WTC11 (cell line): ENCODE results near the gene BASP1. TPM values are rescaled to one million over a fixed set of nuclear protein-coding genes. Genes with fewer than 3 reads are reported as not detected.

Experiments used
- ATAC-seq: fragments of 200-7000 bp; cut with Tn5 transposase; 2 replicates; pipeline ENCODE4 v1.10.0; 2021; ENCODE audit warnings: mild to moderate bottlenecking, moderate library complexity
- CTCF ChIA-PET: fragments of 300-600 bp; sonication (Branson Sonifier 250); formaldehyde crosslinking; loops from one replicate; lab custom pipeline; 2021; ENCODE audit warnings: antibody characterized with exemption; lab: Charles Lee
- POLR2A ChIA-PET: fragments of 350-600 bp; sonication (Branson Sonifier 250); formaldehyde crosslinking; loops from one replicate; lab custom pipeline; 2021; ENCODE audit warnings: antibody characterized with exemption; lab: Charles Lee
- DNase-seq: peaks from one replicate; pipeline ENCODE4 v3.0.0; 2021; ENCODE audit warnings: low spot score
- H3K27ac Mint-ChIP-seq: 2 replicates; pipeline ENCODE4 v1.8.0; 2021; ENCODE audit warnings: mixed read lengths
- H3K27me3 Mint-ChIP-seq: 2 replicates; pipeline ENCODE4 v1.8.0; 2021; ENCODE audit warnings: low read depth, mild to moderate bottlenecking, moderate library complexity, mixed read lengths
- H3K36me3 Mint-ChIP-seq: 2 replicates; pipeline ENCODE4 v1.8.0; 2021; ENCODE audit warnings: mixed read lengths
- H3K4me1 Mint-ChIP-seq: 2 replicates; pipeline ENCODE4 v1.8.0; 2022; ENCODE audit warnings: mixed read lengths
- H3K4me3 Mint-ChIP-seq: 2 replicates; pipeline ENCODE4 v1.8.0; 2021; ENCODE audit warnings: mild to moderate bottlenecking, moderate library complexity, mixed read lengths
- H3K9me3 Mint-ChIP-seq: 2 replicates; pipeline ENCODE4 v1.8.0; 2021; ENCODE audit warnings: mixed read lengths
- AR ChIP-seq: fragments of 250-450 bp; sonication (Bioruptor Pico); IDR thresholded peaks from 2 replicates; pipeline ENCODE4 v1.9.0; 2021; ENCODE audit warnings: mild to moderate bottlenecking
- E2F1 ChIP-seq: sonication (generic); formaldehyde crosslinking; IDR thresholded peaks from 2 replicates; pipeline ENCODE4 v1.8.0; 2022; ENCODE audit warnings: mild to moderate bottlenecking, missing genetic modification reagents
- EMX1 ChIP-seq: fragments of 250-450 bp; sonication (Bioruptor Pico); IDR thresholded peaks from 2 replicates; pipeline ENCODE4 v1.8.0; 2021; ENCODE audit warnings: mild to moderate bottlenecking
- ERG ChIP-seq: fragments of 250-450 bp; sonication (Bioruptor Pico); IDR thresholded peaks from 2 replicates; pipeline ENCODE4 v1.8.0; 2021; ENCODE audit warnings: mild to moderate bottlenecking
- FOXP4 ChIP-seq: sonication (generic); formaldehyde crosslinking; IDR thresholded peaks from 2 replicates; pipeline ENCODE4 v1.8.0; 2022; ENCODE audit warnings: mild to moderate bottlenecking, missing genetic modification reagents
- GABPB1 ChIP-seq: sonication (generic); formaldehyde crosslinking; IDR thresholded peaks from 2 replicates; pipeline ENCODE4 v1.8.1; 2023; ENCODE audit warnings: mild to moderate bottlenecking, missing genetic modification reagents
- JUN ChIP-seq: sonication (generic); formaldehyde crosslinking; IDR thresholded peaks from 2 replicates; pipeline ENCODE4 v1.8.0; 2023; ENCODE audit warnings: mild to moderate bottlenecking, missing genetic modification reagents
- MLX ChIP-seq: sonication (generic); formaldehyde crosslinking; IDR thresholded peaks from 2 replicates; pipeline ENCODE4 v1.8.1; 2023; ENCODE audit warnings: mild to moderate bottlenecking, missing genetic modification reagents, moderate library complexity
- MXD4 ChIP-seq: fragments of 250-450 bp; sonication (Bioruptor Pico); IDR thresholded peaks from 2 replicates; pipeline ENCODE4 v1.8.0; 2021; ENCODE audit warnings: mild to moderate bottlenecking, moderate library complexity, borderline replicate concordance
- NFE2L1 ChIP-seq: sonication (generic); formaldehyde crosslinking; IDR thresholded peaks from 2 replicates; pipeline ENCODE4 v1.8.1; 2023; ENCODE audit warnings: missing genetic modification reagents
- RELA ChIP-seq: sonication (generic); formaldehyde crosslinking; IDR thresholded peaks from 2 replicates; pipeline ENCODE4 v1.8.1; 2022; ENCODE audit warnings: missing genetic modification reagents, mild to moderate bottlenecking, borderline replicate concordance
- RORB ChIP-seq: fragments of 250-450 bp; sonication (Bioruptor Pico); IDR thresholded peaks from 2 replicates; pipeline ENCODE4 v1.9.0; 2021; ENCODE audit warnings: mild to moderate bottlenecking
- SP1 ChIP-seq: sonication (generic); formaldehyde crosslinking; conservative IDR thresholded peaks from 2 replicates; pipeline ENCODE4 v1.8.1; 2022; ENCODE audit warnings: missing genetic modification reagents
- TP53 ChIP-seq: sonication (generic); formaldehyde crosslinking; IDR thresholded peaks from 2 replicates; pipeline ENCODE4 v1.8.1; 2023; ENCODE audit warnings: mild to moderate bottlenecking, missing genetic modification reagents
- ZNF232 ChIP-seq: sonication (generic); formaldehyde crosslinking; IDR thresholded peaks from 2 replicates; pipeline ENCODE4 v1.8.0; 2022; ENCODE audit warnings: mild to moderate bottlenecking, missing genetic modification reagents
- ZNF281 ChIP-seq: sonication (generic); formaldehyde crosslinking; IDR thresholded peaks from 2 replicates; pipeline ENCODE4 v1.8.0; 2023; ENCODE audit warnings: mild to moderate bottlenecking, missing genetic modification reagents
- ZNF317 ChIP-seq: sonication (generic); formaldehyde crosslinking; IDR thresholded peaks from 2 replicates; pipeline ENCODE4 v1.8.1; 2023; ENCODE audit warnings: low read depth, mild to moderate bottlenecking, moderate library complexity, missing genetic modification reagents, borderline replicate concordance
- ZNF396 ChIP-seq: fragments of 250-450 bp; sonication (Bioruptor Pico); IDR thresholded peaks from 2 replicates; pipeline ENCODE4 v1.8.0; 2021; ENCODE audit warnings: mild to moderate bottlenecking, moderate library complexity, borderline replicate concordance
- ZNF671 ChIP-seq: fragments of 250-450 bp; sonication (Bioruptor Pico); IDR thresholded peaks from 2 replicates; pipeline ENCODE4 v1.8.0; 2021; ENCODE audit warnings: mild to moderate bottlenecking
- total RNA-seq: library from RNA; stranded (reverse); gene quantifications from 3 replicates; pipeline ENCODE4 v1.2.3, GENCODE V29; 2021

The BASP1 gene
- total RNA-seq, 1 experiment from 2014 or later = 108 TPM

GRCh38 chr5:17229313-17229712, 11.9 kb downstream of the BASP1 start:
- Mint-ChIP-seq H3K9me3 (no peaks in the 10 kb centered on the region), H3K4me3 (no peak overlapping the region), H3K27ac (peak overlapping the region; percentile 75), H3K27me3 (no peaks in the 10 kb centered on the region), H3K36me3 (peaks cover 23% of the 10 kb centered on the region), H3K4me1 (peaks cover 63% of the 10 kb centered on the region)
- ChIA-PET POLR2A (no interaction called here), CTCF (no interaction called here)
- ATAC-seq (no peak), DNase-seq (no peak)
- TF ChIP-seq NFE2L1 (CRISPR knock-in tag) (no peak), RORB (CRISPR knock-in tag) (no peak), TP53 (no peak), ERG (CRISPR knock-in tag) (no peak), RELA (CRISPR knock-in tag) (no peak), EMX1 (CRISPR knock-in tag) (no peak), ZNF671 (CRISPR knock-in tag) (no peak), GABPB1 (CRISPR knock-in tag) (no peak), ZNF281 (no peak), SP1 (CRISPR knock-in tag) (no peak), FOXP4 (no peak), AR (CRISPR knock-in tag) (no peak), ZNF232 (CRISPR knock-in tag) (no peak), MLX (CRISPR knock-in tag) (no peak), JUN (no peak), E2F1 (CRISPR knock-in tag) (no peak), ZNF396 (CRISPR knock-in tag) (no peak), ZNF317 (CRISPR knock-in tag) (no peak), MXD4 (CRISPR knock-in tag) (no peak)
